Endothelial cell (in vitro differentiated cells): ENCODE results near the gene FGF1. TPM values are rescaled to one million over a fixed set of nuclear protein-coding genes. Genes with fewer than 3 reads are reported as not detected.

Source experiments
- DNase-seq: peaks from one replicate; pipeline ENCODE4 v3.0.0; 2021; ENCODE audit warnings: low spot score
- H3K27ac Mint-ChIP-seq: one replicate; pipeline ENCODE4 v1.8.0; 2021; ENCODE audit warnings: mixed read lengths, inconsistent platforms; ENCODE audit not compliant: unreplicated experiment
- H3K27me3 Mint-ChIP-seq: one replicate; pipeline ENCODE4 v1.8.0; 2021; ENCODE audit warnings: mild to moderate bottlenecking, moderate library complexity, mixed read lengths, inconsistent platforms; ENCODE audit not compliant: unreplicated experiment
- H3K36me3 Mint-ChIP-seq: one replicate; pipeline ENCODE4 v1.8.0; 2021; ENCODE audit warnings: mild to moderate bottlenecking, low read depth, mixed read lengths, inconsistent platforms; ENCODE audit not compliant: unreplicated experiment
- H3K4me1 Mint-ChIP-seq: one replicate; pipeline ENCODE4 v1.8.0; 2021; ENCODE audit warnings: mild to moderate bottlenecking, mixed read lengths, inconsistent platforms; ENCODE audit not compliant: unreplicated experiment
- H3K4me3 Mint-ChIP-seq: one replicate; pipeline ENCODE4 v1.8.0; 2021; ENCODE audit warnings: mild to moderate bottlenecking, mixed read lengths, inconsistent platforms; ENCODE audit not compliant: unreplicated experiment
- H3K9me3 Mint-ChIP-seq: one replicate; pipeline ENCODE4 v1.8.0; 2021; ENCODE audit warnings: mixed read lengths, inconsistent platforms; ENCODE audit not compliant: unreplicated experiment
- CTCF ChIP-seq: fragments of 200-600 bp; sonication (generic); IDR thresholded peaks from one replicate; pipeline ENCODE4 v1.5.0; 2021; ENCODE audit warnings: antibody characterized with exemption; ENCODE audit not compliant: unreplicated experiment
- total RNA-seq: library from RNA; stranded (reverse); fragmentation: NEBNext Ultra II Directional; extraction: Animal tissue kit (Norgen Biotek cat#: 25700); gene quantifications from one replicate; pipeline ENCODE4 v1.2.1, GENCODE V29; 2021; ENCODE audit not compliant: unreplicated experiment

Gene FGF1
- total RNA-seq, 1 donor from 2014 or later = 0.13 TPM

DNA sequence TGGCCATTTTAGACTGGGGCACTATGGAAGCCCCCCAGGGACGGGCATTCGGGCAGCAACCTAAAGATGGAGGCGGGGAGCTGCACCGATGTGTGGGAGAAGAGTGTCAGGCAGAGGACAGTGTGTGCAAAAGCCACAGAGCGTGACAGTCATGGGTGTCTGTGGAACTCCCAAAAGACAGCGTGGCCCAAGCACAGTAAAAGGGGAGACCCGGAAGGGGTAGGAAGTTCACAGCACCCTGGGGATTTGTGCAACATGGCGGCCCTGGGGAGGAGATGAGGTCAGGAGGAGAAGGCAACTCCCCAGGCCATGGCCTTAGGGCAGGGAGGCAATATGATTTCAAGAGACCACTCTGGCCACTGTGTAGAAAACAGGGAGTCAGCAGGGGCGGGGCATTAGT lies 38.9 kb upstream of the FGF1 start:
- H3K4me3 Mint-ChIP-seq = no peak overlapping the region
- H3K27me3 Mint-ChIP-seq = peaks cover 4% of the 10 kb centered on the region
- no peak overlapping the region for H3K27ac Mint-ChIP-seq
- TF ChIP-seq CTCF = no peak
- no peaks in the 10 kb centered on the region for H3K4me1 Mint-ChIP-seq
- DNase-seq = no peak
- no peaks in the 10 kb centered on the region for H3K9me3 Mint-ChIP-seq
- no peaks in the 10 kb centered on the region for H3K36me3 Mint-ChIP-seq

DNA sequence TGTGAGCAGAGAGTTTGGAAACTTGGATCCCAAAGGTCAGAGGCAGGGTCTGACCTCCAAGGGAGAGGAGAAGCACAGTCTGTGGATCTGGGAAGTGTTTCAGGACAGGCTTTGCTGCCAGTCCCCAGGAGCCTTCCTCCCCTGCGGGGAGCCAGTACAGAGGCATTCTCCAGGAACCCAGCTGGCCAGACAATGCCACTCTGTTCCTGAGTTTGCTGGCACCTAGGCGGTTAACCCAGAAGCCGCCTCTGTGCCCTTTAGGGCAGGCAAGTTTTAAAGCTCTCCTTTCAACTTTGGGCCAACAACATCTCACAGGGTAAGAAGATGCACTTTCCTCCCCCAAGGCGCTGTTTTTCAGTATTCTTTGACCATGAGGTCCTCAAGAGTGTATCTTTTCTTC lies 37.0 kb upstream of the FGF1 start:
- TF ChIP-seq CTCF = no peak
- Mint-ChIP-seq H3K4me1 (peaks cover 13% of the 10 kb centered on the region), H3K36me3 (no peaks in the 10 kb centered on the region), H3K4me3 (no peak overlapping the region), H3K27me3 (peaks cover 4% of the 10 kb centered on the region), H3K9me3 (no peaks in the 10 kb centered on the region), H3K27ac (no peak overlapping the region)
- no peak for DNase-seq

DNA sequence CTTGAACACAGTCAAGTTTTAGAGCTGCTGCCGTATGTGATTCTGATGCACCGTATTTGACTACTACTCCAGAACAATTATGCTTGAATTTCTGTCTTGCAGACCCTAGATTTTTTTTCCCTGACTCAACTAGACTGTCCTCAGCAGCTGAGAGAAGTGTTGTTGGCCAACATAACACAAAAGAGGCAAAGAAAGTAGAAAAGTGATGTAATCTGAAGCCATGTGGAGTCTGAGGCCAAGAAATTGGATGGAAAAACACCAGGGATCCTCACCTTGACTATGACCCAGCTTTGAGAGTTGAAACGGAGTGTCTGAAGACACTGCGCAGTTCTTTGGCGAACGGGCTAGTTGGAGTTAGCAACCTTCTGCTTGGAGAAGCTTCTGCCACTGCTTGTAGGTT lies 36.3 kb upstream of the FGF1 start:
- Mint-ChIP-seq H3K4me1 (peaks cover 21% of the 10 kb centered on the region), H3K27me3 (peaks cover 4% of the 10 kb centered on the region), H3K27ac (no peak overlapping the region), H3K9me3 (no peaks in the 10 kb centered on the region), H3K36me3 (no peaks in the 10 kb centered on the region), H3K4me3 (no peak overlapping the region)
- no peak for DNase-seq
- TF ChIP-seq CTCF = no peak

DNA sequence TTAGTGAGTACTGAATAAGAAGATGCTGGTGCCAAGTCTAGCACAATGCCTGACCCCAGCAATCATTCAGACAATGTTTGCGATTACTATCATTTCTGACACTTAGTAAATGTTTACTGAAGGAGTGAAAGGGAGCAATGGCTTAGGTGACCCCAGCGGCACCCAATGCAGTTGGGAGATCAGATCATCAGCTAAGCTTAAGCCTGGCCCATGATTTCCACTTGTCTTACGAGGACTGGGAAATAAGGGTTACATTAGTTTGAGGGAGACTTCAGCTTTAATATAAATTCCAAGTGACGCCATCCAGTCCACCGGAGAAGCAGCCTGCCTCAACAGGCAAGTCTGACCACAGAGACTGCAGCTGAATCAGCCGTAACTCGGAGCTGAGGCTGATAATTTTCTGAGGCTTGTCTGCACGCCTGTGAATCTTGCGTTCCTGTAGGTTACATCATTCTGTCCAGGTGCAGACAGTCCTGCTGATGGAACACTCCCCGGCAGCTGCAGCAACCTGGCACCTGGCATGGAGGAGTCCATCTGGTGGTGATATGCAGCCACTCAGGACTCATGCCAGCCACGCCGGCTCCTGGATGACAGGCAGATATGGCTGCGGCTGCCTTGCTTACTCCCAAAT lies 34.9 kb upstream of the FGF1 start:
- Mint-ChIP-seq H3K27ac (no peak overlapping the region), H3K4me1 (peaks cover 22% of the 10 kb centered on the region), H3K27me3 (peaks cover 4% of the 10 kb centered on the region), H3K4me3 (no peak overlapping the region), H3K9me3 (no peaks in the 10 kb centered on the region), H3K36me3 (no peaks in the 10 kb centered on the region)
- no peak for DNase-seq
- no peak for TF ChIP-seq CTCF

DNA sequence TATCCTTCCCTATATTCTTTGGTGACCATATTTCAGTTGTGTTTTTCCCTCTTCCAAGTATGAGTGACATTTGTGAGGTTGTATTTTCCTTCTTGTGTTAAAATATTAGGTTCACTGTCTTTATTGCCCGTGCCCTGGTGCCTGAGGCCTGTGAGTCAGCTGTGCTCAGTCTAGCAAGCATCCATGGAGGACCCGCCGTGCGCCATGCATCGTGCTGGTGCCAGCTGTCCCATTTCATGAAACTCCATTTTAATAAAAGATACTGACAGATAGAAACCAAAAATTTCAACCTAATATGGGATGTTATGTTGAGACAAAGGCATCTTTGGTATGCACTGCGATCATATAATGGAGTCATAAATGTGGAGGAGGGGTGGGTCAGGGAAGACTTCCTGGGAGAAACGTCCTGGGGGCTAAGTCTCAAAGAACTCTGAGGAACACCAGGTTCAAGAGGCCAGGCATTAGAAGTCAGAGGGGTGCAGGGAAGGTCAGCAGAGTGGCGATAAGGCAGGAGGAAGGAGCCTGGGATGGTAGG lies 34.0 kb upstream of the FGF1 start:
- no peak for DNase-seq
- Mint-ChIP-seq H3K4me1 (peaks cover 22% of the 10 kb centered on the region), H3K36me3 (no peaks in the 10 kb centered on the region), H3K4me3 (no peak overlapping the region), H3K27ac (no peak overlapping the region), H3K9me3 (no peaks in the 10 kb centered on the region), H3K27me3 (peaks cover 4% of the 10 kb centered on the region)
- TF ChIP-seq CTCF = no peak
